HepG2 (cell line): Measurements from ENCODE around the gene PEF1. TPM values are rescaled to one million over a fixed set of nuclear protein-coding genes. Genes with fewer than 3 reads are reported as not detected.
A peak's percentile ranks its signal among the peaks of the same experiment; 100 is the strongest.

Experiments
- FOXC1 ChIP-seq: sonication (generic); formaldehyde crosslinking; IDR thresholded peaks from 2 replicates; pipeline ENCODE4 v1.8.0; 2022; ENCODE audit warnings: mild to moderate bottlenecking, missing genetic modification reagents, borderline replicate concordance
- GATAD1 ChIP-seq: IDR thresholded peaks from 2 replicates; pipeline ENCODE4 v1.6.1; 2016; ENCODE audit warnings: missing genetic modification reagents, missing compliant biosample characterization
- ISL2 ChIP-seq: sonication (generic); formaldehyde crosslinking; IDR thresholded peaks from 2 replicates; pipeline ENCODE4 v1.5.0; 2020; ENCODE audit warnings: missing genetic modification reagents
- MIXL1 ChIP-seq: IDR thresholded peaks from 2 replicates; pipeline ENCODE4 v1.6.1; 2016
- NAIF1 ChIP-seq: sonication (generic); formaldehyde crosslinking; IDR thresholded peaks from 2 replicates; pipeline ENCODE4 v1.5.0; 2020; ENCODE audit warnings: mild to moderate bottlenecking, missing genetic modification reagents, borderline replicate concordance
- NKX3-1 ChIP-seq: sonication (generic); formaldehyde crosslinking; IDR thresholded peaks from 2 replicates; pipeline ENCODE4 v1.5.0; 2020; ENCODE audit warnings: missing genetic modification reagents
- POLR2A ChIP-seq, 2 experiments: IDR thresholded peaks; 2 replicates each; pipeline ENCODE4 v1.6.1; 2011; ENCODE audit warnings: low read depth in 2 of 2, low read length in 2 of 2, mild to moderate bottlenecking in 1 of 2, moderate library complexity in 1 of 2; ENCODE audit not compliant: insufficient read depth in 1 of 2
- RBM22 ChIP-seq: fragments of 200-400 bp; formaldehyde crosslinking; optimal IDR thresholded peaks from 2 replicates; pipeline ENCODE3; 2017; ENCODE audit warnings: mild to moderate bottlenecking, low read length, moderate library complexity
- SOX13 ChIP-seq, 3 experiments: fragments of 450-650 bp in 1 of 3; sonication (generic) in 1 of 3; formaldehyde crosslinking in 1 of 3; IDR thresholded peaks in 2 of 3; conservative IDR thresholded peaks in 1 of 3; 2 replicates each; pipeline versions ENCODE4 v1.5.0 to v1.6.1; 2016 to 2020; ENCODE audit warnings: antibody characterized with exemption in 1 of 3, mild to moderate bottlenecking in 1 of 3, missing compliant biosample characterization in 1 of 3, missing genetic modification reagents in 1 of 3, moderate library complexity in 1 of 3
- ZNF230 ChIP-seq: sonication (generic); formaldehyde crosslinking; IDR thresholded peaks from 2 replicates; pipeline ENCODE4 v1.4.0; 2020; ENCODE audit warnings: mild to moderate bottlenecking, missing genetic modification reagents
- ZNF616 ChIP-seq: sonication (generic); formaldehyde crosslinking; IDR thresholded peaks from 2 replicates; pipeline ENCODE4 v1.5.0; 2020; ENCODE audit warnings: low read depth, mild to moderate bottlenecking, missing genetic modification reagents
- ZNF670 ChIP-seq: sonication (generic); formaldehyde crosslinking; IDR thresholded peaks from 2 replicates; pipeline ENCODE4 v1.8.0; 2022; ENCODE audit warnings: mild to moderate bottlenecking, missing genetic modification reagents, borderline replicate concordance
- polyA plus RNA-seq, 8 experiments: library from polyadenylated mRNA; depleted of rRNA in 3 of 8; stranded (reverse) in 7 of 8; unstranded in 1 of 8; fragments of >200 nt; fragmentation: Illumina TruSeq in 4 of 8; extraction: Trizol in 4 of 8; gene quantifications; 2 replicates each; pipeline versions ENCODE4 v1.2.1 to v1.2.3, GENCODE V29; 2011 to 2016; ENCODE audit warnings: low read depth in 4 of 8, missing spikeins in 1 of 8, mixed read lengths in 1 of 8; ENCODE audit not compliant: insufficient read depth in 1 of 8
- total RNA-seq, 5 experiments: library from RNA; depleted of rRNA; stranded (reverse); fragments of >200 nt; fragmentation: Illumina TruSeq; extraction: Trizol; gene quantifications; 2 replicates each; pipeline ENCODE4 v1.2.3, GENCODE V29; 2016; ENCODE audit warnings: low read depth in 1 of 5
- TF ChIP-seq, protein P1 (sequence below): sonication (generic); formaldehyde crosslinking; IDR thresholded peaks from 2 replicates; pipeline ENCODE4 v1.5.0; 2020; ENCODE audit warnings: missing genetic modification reagents
- TF ChIP-seq, protein P2 (sequence below): sonication (generic); formaldehyde crosslinking; IDR thresholded peaks from 2 replicates; pipeline ENCODE4 v1.4.0; 2020; ENCODE audit warnings: mild to moderate bottlenecking, missing genetic modification reagents, borderline replicate concordance
- TF ChIP-seq, protein P3 (sequence below): sonication (generic); formaldehyde crosslinking; IDR thresholded peaks from 2 replicates; pipeline ENCODE4 v1.5.0; 2020; ENCODE audit warnings: missing genetic modification reagents
- TF ChIP-seq, protein P4 (sequence below): IDR thresholded peaks from 2 replicates; pipeline ENCODE4 v1.6.1; 2016; ENCODE audit warnings: control low read depth

The PEF1 gene
- total and polyA plus RNA-seq, 2 of the 13 experiments (the other 11 are each of a cell fraction or from before 2014, with no cell fraction given): 57.1 to 57.8 TPM

DNA sequence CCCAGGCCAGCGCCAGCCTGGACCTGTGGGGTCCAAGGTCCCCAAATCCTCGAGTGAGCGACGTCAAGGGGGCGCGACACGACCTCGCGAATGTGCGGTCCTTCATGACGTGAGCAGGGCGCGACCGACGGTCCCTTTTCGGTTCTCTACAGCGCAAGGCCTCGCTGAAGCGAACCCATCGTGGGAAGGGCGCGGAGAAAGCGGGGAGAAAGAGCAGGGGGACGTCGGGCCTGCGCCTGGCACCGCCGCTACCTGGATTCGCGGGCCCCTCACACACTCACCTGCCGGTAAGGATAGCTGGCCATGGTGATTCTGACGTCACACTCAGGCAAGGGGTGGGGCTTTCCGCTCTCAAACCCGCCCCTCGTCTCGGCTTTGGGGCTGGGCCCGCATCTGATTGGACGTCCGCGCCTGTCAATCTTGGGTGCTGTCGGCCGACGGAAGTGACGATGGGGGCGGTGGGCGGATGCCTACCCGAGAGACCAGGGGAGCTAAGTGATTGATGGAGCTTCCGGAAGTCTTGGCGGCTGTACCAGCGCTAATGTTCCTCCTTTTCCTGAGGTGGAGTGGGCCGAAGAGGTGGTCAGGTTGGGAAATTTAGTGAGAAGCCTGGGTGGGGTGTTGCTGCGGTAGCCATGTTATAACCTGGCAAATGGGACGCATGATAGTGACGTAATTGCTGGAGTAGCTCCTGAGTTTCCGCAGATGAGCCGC lies at the start of gene PEF1 (continued):
- TF ChIP-seq NAIF1 (CRISPR knock-in tag) (no peak), ZNF616 (CRISPR knock-in tag) (peak; percentile 58; the same call in 1 of the 2 replicates), FOXC1 (CRISPR knock-in tag) (peak; percentile 94), ZNF230 (CRISPR knock-in tag) (peak; percentile 71; the same call in 1 of the 2 replicates), MIXL1 (CRISPR knock-in tag) (peak; percentile 35; the same call in 1 of the 2 replicates), POLR2A (IDR thresholded peaks at IDR 0.05; ENCODE audit: insufficient read depth in 1 of 2, low read depth in 2 of 2, low read length in 2 of 2) (peak; percentile 12 to 74; a peak in 3 of 4 replicates), SOX13 (IDR thresholded peaks at IDR 0.05) (no peak), SOX13 (CRISPR knock-in tag; conservative IDR thresholded peaks at IDR 0.05 in 1 of 2, IDR thresholded peaks at IDR 0.05 in 1 of 2) (peak in 1 of 2 experiments; percentile 53; a peak in 1 of 4 replicates), ZNF670 (CRISPR knock-in tag) (peak; percentile 38; the same call in 1 of the 2 replicates), GATAD1 (peak; percentile 95), ISL2 (CRISPR knock-in tag) (peak; percentile 49; the same call in 1 of the 2 replicates), NKX3-1 (no peak), RBM22 (no peak)
- TF ChIP-seq, protein P1, sequence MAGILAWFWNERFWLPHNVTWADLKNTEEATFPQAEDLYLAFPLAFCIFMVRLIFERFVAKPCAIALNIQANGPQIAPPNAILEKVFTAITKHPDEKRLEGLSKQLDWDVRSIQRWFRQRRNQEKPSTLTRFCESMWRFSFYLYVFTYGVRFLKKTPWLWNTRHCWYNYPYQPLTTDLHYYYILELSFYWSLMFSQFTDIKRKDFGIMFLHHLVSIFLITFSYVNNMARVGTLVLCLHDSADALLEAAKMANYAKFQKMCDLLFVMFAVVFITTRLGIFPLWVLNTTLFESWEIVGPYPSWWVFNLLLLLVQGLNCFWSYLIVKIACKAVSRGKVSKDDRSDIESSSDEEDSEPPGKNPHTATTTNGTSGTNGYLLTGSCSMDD (CRISPR knock-in tag): no peak
- TF ChIP-seq, protein P2, sequence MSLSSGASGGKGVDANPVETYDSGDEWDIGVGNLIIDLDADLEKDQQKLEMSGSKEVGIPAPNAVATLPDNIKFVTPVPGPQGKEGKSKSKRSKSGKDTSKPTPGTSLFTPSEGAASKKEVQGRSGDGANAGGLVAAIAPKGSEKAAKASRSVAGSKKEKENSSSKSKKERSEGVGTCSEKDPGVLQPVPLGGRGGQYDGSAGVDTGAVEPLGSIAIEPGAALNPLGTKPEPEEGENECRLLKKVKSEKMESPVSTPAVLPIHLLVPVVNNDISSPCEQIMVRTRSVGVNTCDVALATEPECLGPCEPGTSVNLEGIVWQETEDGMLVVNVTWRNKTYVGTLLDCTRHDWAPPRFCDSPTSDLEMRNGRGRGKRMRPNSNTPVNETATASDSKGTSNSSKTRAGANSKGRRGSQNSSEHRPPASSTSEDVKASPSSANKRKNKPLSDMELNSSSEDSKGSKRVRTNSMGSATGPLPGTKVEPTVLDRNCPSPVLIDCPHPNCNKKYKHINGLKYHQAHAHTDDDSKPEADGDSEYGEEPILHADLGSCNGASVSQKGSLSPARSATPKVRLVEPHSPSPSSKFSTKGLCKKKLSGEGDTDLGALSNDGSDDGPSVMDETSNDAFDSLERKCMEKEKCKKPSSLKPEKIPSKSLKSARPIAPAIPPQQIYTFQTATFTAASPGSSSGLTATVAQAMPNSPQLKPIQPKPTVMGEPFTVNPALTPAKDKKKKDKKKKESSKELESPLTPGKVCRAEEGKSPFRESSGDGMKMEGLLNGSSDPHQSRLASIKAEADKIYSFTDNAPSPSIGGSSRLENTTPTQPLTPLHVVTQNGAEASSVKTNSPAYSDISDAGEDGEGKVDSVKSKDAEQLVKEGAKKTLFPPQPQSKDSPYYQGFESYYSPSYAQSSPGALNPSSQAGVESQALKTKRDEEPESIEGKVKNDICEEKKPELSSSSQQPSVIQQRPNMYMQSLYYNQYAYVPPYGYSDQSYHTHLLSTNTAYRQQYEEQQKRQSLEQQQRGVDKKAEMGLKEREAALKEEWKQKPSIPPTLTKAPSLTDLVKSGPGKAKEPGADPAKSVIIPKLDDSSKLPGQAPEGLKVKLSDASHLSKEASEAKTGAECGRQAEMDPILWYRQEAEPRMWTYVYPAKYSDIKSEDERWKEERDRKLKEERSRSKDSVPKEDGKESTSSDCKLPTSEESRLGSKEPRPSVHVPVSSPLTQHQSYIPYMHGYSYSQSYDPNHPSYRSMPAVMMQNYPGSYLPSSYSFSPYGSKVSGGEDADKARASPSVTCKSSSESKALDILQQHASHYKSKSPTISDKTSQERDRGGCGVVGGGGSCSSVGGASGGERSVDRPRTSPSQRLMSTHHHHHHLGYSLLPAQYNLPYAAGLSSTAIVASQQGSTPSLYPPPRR (CRISPR knock-in tag): 0 out of 2 replicates have a peak, but pooled peaks have one; percentile 53
- TF ChIP-seq, protein P3, sequence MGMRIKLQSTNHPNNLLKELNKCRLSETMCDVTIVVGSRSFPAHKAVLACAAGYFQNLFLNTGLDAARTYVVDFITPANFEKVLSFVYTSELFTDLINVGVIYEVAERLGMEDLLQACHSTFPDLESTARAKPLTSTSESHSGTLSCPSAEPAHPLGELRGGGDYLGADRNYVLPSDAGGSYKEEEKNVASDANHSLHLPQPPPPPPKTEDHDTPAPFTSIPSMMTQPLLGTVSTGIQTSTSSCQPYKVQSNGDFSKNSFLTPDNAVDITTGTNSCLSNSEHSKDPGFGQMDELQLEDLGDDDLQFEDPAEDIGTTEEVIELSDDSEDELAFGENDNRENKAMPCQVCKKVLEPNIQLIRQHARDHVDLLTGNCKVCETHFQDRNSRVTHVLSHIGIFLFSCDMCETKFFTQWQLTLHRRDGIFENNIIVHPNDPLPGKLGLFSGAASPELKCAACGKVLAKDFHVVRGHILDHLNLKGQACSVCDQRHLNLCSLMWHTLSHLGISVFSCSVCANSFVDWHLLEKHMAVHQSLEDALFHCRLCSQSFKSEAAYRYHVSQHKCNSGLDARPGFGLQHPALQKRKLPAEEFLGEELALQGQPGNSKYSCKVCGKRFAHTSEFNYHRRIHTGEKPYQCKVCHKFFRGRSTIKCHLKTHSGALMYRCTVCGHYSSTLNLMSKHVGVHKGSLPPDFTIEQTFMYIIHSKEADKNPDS (CRISPR knock-in tag): peak; percentile 76; the same call in 1 of the 2 replicates
- TF ChIP-seq, protein P4, sequence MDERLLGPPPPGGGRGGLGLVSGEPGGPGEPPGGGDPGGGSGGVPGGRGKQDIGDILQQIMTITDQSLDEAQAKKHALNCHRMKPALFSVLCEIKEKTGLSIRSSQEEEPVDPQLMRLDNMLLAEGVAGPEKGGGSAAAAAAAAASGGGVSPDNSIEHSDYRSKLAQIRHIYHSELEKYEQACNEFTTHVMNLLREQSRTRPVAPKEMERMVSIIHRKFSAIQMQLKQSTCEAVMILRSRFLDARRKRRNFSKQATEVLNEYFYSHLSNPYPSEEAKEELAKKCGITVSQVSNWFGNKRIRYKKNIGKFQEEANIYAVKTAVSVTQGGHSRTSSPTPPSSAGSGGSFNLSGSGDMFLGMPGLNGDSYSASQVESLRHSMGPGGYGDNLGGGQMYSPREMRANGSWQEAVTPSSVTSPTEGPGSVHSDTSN: peak; percentile 98
